Measurements from ENCODE around the gene DVL2.

Gene DVL2

GRCh38 chr17:7237761-7238419 lies 3.6 kb upstream of the DVL2 start:
- DNase-seq (ENCODE audit: low spot score) = peak; percentile 82

DNA sequence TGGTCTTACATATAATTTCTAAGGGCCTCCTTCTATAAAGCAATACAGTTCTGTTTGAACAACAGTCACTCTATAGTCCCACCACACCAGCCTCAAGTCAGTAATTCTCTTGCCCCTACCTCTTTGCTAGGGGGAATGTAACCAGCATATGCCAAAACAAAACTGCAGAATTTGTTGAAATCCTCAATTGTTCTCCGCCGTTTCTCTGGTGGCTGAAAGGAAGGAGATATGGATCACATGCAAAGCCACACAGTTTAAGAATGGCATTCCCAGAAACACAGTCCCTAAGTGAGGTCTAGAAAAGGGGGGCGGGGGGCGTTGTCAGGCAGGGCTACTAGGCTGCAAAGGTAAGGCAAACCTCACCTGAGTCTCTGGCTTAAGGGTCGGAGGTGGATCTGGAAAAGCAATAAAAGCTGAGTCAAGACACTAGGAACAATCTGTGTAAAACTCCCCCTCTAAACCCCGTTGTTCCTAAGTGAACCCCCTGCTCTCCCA lies 3.0 kb upstream of the DVL2 start:
- DNase-seq (ENCODE audit: low spot score) = no peak

- no peak for DNase-seq (ENCODE audit: low spot score)
These were observed 2.5 kb upstream of the DVL2 start for GRCh38 chr17:7236808-7237207.

DNA sequence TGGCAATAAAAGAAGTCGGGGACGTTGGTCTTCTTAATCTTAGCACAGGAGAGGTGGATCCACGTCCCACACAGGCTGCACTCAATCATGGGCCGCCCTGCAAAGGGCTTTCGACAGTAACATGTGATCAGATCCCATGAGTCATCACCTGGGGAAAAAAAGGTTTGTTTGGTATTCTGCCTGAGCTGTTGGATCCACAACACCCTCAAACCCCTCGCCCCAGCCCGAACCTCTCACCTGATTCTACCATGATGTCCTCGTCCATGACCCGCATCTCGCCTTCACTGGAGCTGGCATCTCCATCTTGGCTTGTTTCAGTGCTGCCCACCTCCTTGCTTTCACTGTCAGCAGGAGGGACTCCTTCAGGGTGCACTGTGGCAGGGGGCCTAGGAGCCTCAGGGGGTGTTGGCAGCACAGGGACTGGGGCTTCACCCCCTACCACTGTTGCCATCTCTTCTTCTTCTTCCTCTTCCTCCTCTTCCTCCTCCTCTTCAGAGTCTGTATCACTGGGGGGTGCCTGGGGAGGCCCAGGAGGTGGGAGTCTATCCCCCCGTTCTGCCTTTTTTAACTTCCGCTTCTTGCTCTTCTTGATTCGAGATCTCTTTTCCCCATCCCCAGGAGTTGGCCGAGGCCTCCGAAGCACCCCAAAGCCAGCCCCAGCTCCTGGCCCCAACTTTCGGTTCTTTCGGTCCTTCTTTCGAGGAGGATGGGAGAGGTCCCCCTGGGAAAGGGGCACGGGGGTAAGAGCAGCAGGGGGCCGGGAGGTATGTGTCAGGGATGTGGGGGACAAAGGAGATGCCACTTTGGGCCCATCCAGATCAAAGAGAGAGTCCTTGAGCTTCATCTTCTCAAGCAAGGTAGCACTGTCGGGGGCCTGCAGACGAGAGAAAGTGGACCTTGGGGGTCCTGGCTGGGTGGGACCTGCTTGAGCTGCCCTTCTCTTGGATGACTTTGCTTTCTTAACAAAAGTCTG lies 1.7 kb upstream of the DVL2 start:
- DNase-seq (ENCODE audit: low spot score) = peak; percentile 20

GRCh38 chr17:7233701-7234082 lies 625 bp downstream of the DVL2 start:
- no peak for DNase-seq (ENCODE audit: low spot score)

GRCh38 chr17:7232114-7232513 lies 2.2 kb downstream of the DVL2 start:
- no peak for DNase-seq (ENCODE audit: low spot score)

DNA sequence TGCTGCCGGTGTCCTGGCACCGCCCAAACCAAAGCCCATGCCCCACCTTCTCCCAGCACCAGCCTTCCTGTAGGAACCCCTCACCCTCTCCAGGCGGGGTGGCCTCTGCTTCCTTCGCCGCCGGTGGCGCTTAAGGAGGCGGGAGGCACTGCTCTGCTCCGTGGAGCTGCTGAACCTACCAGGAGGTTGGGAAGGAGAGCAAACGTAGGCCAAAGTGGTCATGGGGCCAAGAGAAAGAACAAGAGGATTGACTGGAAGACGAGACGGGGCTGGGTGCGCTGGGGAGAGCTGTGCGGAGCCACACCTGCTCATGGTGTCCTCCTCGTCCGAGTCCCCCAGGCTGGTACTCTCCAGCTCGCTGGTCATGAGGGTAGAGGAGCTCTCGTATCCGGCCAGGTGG lies 4.8 kb downstream of the DVL2 start:
- no peak for DNase-seq (ENCODE audit: low spot score)

- DNase-seq (ENCODE audit: low spot score) = no peak
These were observed 5.4 kb downstream of the DVL2 start for GRCh38 chr17:7228920-7229319.

DNA sequence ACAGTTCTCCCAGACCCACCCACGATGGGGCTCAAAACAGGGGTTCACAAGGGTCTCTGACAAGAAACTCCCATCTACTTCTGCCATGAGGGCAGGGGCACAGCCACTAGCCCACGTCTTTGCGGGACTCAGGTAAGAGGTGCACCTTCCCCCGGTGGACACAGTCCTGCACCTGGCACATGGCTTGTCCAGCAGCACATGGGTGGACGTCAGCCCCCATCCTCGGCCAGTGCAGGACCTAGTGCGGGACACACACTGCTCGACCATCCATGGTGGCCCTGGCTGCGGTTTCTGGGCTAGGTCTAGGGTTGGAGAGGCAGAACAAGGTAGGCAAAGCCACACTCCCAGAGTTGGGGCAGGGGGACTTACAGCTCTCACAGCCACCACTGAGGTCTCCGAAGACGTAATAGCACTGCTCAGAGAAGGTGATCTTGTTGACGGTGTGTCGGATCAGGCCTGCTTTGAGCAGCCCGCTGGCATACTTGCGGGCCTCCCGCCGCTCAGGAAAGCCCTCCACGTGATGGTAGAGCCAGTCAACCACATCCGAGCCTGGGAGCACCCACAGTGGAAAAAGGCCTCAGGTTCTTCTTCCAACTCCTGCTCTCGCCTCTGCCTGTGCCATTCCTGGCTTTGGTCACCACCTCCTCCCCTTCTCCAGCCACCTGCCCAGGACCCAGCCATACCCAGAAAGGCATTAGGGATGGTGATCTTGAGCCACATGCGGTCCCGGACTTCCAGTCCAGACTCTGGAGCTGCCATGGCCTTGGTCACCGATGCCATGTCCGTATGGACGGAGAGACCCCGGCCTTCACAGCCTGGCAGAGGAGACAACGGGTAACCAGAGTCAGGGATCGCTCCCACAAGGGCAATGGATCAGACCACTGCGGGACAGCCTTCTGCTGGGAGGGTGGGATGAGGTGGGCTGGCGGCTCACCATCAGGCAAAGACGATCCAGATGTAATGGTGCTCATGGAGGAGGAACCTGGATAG lies 7.3 kb downstream of the DVL2 start:
- DNase-seq (ENCODE audit: low spot score) = no peak

DNA sequence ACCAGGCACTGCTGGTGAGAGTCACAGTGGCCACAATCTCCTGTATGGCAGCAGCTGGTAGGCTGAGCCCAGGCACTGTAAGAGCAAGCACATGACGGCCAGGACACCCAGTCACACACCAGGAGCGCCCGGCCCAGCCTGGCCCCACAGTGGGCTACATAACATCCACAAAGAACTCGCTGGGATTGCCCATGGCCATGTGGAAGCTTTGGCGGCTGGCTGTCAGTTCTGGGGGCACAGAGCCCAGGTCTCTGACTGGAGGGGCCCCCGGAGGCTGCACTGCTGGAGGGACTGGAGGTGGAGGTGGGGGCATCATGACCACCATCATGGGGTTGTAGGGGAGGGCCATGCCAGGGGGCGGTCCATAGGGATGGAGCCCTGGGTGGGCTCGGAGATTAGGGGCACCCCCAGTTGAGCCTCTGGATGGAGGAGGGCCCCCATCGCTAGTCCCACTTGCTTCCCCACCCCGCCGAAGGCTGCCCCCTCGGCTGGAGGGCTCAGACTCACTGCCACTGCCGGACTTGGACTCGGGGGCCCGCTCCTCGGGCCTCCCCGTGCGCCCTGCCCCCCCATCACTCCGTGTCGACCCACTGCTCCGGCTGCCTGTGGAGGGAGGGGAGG lies 8.5 kb downstream of the DVL2 start:
- no peak for DNase-seq (ENCODE audit: low spot score)

DNA sequence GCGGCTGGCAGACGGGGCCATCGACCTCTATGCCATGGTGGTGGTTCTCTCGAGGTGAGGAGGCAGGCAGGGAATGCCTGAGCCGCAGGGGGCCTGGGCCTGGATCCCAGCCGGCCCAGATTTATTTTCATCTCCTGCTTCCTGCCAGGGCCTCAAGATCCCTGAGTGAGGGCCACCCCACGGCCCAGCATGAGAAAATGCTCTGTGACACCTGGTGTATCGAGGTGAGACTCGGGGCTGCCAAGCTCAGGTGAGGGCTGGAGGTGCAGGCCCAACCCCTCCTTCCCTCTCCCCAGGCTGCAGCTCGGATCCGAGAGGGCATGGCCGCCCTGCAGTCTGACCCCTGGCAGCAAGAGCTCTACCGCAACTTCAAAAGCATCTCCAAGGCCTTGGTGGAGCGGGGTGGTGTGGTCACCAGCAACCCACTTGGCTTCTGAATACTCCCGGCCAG lies 9.6 kb downstream of the DVL2 start:
- no peak for DNase-seq (ENCODE audit: low spot score)

DNA sequence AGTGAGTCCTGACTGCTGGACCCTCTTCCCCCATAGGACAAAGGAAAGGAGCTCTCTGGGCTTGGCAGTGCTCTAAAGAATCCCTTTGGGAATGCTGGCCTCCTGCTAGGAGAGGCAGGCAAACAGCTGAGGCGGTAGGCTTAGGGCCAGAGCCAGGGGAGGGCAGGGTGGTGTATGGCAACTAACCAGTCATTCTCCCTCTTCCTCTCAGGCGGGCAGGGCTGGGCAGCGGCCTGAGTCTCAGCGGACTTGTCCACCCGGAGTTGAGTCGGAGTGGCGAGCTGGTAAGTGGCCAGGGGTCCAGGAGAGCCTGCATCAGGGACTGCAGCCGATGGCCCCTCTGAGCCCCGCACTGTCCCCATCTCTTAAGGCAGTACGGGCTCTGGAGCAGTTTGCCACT lies 10.2 kb downstream of the DVL2 start:
- DNase-seq (ENCODE audit: low spot score) = no peak

GRCh38 chr17:7223375-7223774 lies 10.9 kb downstream of the DVL2 start:
- no peak for DNase-seq (ENCODE audit: low spot score)

- no peak for DNase-seq (ENCODE audit: low spot score)
These were observed 11.4 kb downstream of the DVL2 start for GRCh38 chr17:7222972-7223292.

DNA sequence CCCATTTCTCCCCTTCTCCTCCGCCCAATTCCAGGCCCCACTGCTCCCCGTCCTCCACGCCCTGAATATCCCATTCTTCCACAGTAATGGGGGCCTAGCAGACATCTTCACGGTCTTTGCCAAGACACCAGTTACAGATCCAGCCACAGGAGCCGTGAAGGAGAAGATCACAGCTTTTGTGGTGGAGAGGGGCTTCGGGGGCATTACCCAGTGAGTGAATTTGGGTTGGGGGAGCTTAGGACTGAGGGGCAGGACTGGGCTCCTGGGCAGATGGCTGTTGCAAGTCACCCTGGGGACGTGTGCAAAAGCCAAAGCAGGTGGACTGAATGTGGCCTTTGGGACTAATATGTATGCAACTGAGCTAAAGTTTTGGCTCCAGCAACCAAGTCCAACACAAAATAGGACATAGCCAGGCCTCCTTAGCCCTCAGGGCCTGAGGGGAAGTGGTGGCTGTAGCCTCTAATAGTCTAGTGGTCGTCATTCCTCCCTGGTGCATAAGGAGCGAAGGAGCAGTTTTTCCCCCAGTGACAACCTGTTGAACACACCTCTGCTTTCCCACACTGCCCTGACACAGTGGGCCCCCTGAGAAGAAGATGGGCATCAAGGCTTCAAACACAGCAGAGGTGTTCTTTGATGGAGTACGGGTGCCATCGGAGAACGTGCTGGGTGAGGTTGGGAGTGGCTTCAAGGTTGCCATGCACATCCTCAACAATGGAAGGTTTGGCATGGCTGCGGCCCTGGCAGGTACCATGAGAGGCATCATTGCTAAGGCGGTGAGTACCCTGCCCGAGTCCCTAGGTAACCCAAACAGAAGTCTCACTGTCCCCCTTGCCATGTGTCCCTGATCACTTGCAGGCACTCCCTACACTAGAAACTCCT lies 12.0 kb downstream of the DVL2 start:
- DNase-seq (ENCODE audit: low spot score) = no peak

DNA sequence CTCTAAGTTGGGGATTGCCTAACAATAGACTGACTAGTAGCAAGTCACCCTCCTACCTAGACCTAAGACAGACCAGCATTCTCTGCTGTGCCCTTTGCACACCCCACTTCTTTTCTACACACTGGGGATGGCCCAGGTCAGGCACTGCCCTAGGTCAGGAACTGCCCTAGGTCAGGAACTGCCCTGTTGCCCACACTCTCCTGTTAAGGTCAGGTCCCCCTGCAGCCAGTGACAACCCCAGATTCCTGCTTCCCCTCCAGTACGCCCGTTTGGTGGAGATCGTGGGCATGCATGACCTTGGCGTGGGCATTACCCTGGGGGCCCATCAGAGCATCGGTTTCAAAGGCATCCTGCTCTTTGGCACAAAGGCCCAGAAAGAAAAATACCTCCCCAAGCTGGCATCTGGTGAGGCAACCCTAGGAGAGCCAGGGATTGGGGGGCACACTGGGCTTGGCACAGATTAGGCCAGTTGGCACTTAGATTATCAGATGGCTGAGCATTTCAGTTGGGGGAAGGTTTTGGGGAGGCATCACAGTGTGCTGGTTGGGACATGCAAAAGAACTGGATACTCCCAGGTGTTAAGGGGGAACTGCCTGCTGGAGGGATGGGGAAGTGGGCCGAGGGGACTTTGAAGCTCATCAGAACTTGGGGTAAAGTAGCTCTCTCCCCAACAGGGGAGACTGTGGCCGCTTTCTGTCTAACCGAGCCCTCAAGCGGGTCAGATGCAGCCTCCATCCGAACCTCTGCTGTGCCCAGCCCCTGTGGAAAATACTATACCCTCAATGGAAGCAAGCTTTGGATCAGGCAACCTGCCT lies 12.8 kb downstream of the DVL2 start:
- DNase-seq (ENCODE audit: low spot score) = no peak

DNA sequence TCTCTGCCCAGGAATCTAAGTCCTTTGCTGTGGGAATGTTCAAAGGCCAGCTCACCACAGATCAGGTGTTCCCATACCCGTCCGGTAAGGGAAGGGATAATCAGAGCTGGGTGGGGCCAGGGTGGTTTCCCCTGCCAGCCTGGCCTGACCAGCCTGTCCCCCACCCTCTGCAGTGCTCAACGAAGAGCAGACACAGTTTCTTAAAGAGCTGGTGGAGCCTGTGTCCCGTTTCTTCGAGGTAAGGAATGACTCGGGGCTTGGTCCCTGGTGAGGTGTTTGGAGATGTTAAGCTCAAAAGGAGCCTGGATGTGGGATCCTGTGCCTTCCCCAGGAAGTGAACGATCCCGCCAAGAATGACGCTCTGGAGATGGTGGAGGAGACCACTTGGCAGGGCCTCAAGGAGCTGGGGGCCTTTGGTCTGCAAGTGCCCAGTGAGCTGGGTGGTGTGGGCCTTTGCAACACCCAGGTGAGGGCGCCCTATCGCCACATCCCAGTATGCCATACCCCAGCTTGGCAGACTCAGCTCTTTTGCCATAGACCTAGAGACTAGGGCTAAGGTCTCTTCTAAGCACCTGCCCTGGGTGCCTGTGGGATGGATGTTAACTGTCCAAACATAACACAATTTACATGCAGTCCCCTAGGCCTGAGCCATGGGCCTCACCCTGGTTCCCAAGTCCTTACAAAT lies 13.6 kb downstream of the DVL2 start:
- DNase-seq (ENCODE audit: low spot score) = peak; percentile 65

DNA sequence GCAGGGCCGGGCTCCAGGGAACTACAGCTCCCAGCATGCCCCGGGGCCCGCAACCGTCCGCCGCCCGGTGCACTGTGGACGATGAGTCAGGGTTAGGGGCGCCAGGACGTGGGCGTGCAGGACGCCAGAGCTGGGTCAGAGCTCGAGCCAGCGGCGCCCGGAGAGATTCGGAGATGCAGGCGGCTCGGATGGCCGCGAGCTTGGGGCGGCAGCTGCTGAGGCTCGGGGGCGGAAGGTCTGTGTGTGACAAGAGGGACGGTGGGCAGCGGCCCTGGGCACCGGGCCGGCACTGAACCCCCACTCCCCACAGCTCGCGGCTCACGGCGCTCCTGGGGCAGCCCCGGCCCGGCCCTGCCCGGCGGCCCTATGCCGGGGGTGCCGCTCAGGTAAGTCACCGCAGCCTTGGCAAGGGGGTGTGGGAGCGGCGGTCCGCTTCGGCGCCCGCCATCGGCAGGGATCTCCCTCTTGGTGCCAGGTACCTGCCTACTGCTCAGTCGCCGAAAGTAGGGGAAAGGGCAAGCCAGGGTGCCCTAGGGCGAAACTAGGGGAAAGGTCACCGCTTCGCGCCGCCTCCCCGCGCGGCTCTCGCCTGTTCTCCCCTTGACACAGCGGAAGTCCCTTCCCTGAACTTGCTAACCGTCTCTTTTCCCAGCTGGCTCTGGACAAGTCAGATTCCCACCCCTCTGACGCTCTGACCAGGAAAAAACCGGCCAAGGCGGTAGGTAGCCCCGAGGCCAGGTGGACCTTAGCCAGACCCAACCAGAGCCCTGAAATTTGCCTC lies 14.3 kb downstream of the DVL2 start, which contains the start of the genes ACADVL and DLG4:
Gene ACADVL, plus strand, starts transcription at position 127 of the 781 bp plus-strand sequence. Its CDS starts 47 bp downstream, at position 174.
Gene DLG4, minus strand, starts transcription at position 25 of the 781 bp plus-strand sequence.
- DNase-seq (ENCODE audit: low spot score) = peak; percentile 83
